ENCODE data around the gene FLNA.
A peak's percentile ranks its signal among the peaks of the same experiment; 100 is the strongest.

FLNA gene, protein sequence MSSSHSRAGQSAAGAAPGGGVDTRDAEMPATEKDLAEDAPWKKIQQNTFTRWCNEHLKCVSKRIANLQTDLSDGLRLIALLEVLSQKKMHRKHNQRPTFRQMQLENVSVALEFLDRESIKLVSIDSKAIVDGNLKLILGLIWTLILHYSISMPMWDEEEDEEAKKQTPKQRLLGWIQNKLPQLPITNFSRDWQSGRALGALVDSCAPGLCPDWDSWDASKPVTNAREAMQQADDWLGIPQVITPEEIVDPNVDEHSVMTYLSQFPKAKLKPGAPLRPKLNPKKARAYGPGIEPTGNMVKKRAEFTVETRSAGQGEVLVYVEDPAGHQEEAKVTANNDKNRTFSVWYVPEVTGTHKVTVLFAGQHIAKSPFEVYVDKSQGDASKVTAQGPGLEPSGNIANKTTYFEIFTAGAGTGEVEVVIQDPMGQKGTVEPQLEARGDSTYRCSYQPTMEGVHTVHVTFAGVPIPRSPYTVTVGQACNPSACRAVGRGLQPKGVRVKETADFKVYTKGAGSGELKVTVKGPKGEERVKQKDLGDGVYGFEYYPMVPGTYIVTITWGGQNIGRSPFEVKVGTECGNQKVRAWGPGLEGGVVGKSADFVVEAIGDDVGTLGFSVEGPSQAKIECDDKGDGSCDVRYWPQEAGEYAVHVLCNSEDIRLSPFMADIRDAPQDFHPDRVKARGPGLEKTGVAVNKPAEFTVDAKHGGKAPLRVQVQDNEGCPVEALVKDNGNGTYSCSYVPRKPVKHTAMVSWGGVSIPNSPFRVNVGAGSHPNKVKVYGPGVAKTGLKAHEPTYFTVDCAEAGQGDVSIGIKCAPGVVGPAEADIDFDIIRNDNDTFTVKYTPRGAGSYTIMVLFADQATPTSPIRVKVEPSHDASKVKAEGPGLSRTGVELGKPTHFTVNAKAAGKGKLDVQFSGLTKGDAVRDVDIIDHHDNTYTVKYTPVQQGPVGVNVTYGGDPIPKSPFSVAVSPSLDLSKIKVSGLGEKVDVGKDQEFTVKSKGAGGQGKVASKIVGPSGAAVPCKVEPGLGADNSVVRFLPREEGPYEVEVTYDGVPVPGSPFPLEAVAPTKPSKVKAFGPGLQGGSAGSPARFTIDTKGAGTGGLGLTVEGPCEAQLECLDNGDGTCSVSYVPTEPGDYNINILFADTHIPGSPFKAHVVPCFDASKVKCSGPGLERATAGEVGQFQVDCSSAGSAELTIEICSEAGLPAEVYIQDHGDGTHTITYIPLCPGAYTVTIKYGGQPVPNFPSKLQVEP (N-terminal part only)

DNA sequence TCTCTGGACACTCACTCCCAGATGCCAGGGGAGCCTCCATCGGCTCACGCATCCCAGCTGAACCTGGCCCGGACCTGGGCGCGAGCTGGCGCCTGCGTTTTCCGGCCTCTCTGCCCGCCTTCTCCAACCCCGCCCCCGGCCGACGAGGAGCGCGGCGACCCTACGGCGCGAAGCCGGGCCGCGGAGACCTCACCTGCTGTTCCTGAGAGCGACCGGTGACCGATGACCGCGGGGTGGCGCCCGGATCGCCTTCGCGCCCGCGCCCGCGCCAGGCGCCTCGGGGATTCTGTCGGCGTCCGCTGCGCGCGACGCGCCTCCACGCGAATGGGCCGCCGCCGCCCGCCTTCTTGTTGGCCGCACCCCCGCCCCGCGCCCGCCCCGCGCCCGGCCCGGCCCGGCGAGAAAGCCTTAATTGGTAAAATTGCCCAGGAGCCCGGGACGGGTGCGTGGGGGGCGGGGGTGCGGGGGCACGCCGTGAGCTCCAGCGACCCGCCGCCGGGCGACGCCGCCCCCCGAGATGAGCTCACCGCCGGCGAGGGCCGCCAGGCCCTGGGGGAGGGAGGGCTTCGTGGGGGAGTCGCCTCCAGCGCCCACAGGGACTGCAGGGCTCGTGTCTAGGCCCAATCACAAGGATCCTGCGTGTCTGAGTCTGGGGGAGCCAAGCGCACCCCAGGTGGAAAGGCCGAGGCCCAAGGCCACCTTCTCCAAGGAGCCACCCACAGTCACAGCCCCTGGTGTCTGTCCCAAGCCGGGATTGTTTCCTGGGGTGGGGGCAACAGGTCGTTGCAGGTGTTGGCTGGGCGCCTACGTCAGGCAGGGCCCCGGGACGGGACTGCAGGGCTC, at the start of gene FLNA:
Gene FLNA, minus strand, starts transcription at position 322 of the 843 bp plus-strand sequence. CDS start 3,389 bp downstream, outside the sequence.
- DNase-seq (ENCODE audit: low spot score) (no peak), ATAC-seq (ENCODE audit: low read depth) (no peak)
- H3K4me3 ChIP-seq (ENCODE audit: severe bottlenecking): peak within 1 kb of the TSS; percentile 45
- no peak for TF ChIP-seq CTCF (IDR thresholded peaks at IDR 0.05; ENCODE audit: poor library complexity, severe bottlenecking)
- H3K27ac ChIP-seq (ENCODE audit: poor library complexity, severe bottlenecking): peak within 1 kb of the TSS; percentile 97
- peaks cover 6% of the 10 kb centered on the region for H3K4me1 ChIP-seq (ENCODE audit: insufficient read depth, poor library complexity, severe bottlenecking)
- H3K36me3 ChIP-seq (ENCODE audit: low read depth): peaks cover 9% of the 10 kb centered on the region
- H3K27me3 ChIP-seq (ENCODE audit: insufficient read depth, poor library complexity, severe bottlenecking): no peaks in the 10 kb centered on the region
- no peaks in the 10 kb centered on the region for H3K9me3 ChIP-seq (ENCODE audit: severe bottlenecking)

DNA sequence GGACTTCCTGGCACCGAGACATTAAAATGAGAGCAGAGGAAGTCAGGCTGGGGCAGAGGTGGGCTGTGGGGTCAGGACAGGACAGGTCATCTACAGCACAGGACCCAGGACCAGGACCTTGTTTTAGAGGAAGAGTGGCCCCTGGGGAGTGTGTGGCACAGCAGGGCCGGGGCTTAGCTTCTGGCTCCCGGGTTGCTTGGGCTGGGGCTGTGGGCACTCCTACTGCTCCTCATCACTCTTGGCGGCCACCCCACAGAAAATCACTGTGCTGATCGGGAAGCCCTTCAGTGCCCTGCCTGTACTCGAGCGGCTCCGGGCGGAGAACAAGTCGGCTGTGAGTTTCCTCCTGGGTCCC, 45.9 kb upstream of the FLNA start:
- Histone ChIP-seq H3K27ac (ENCODE audit: poor library complexity, severe bottlenecking) (no peak overlapping the region), H3K36me3 (ENCODE audit: low read depth) (no peaks in the 10 kb centered on the region), H3K4me1 (ENCODE audit: insufficient read depth, poor library complexity, severe bottlenecking) (no peaks in the 10 kb centered on the region), H3K9me3 (ENCODE audit: severe bottlenecking) (no peaks in the 10 kb centered on the region), H3K27me3 (ENCODE audit: insufficient read depth, poor library complexity, severe bottlenecking) (no peaks in the 10 kb centered on the region), H3K4me3 (ENCODE audit: severe bottlenecking) (no peak overlapping the region)
- no peak for DNase-seq (ENCODE audit: low spot score)
- no peak for ATAC-seq (ENCODE audit: low read depth)
- no peak for TF ChIP-seq CTCF (IDR thresholded peaks at IDR 0.05; ENCODE audit: poor library complexity, severe bottlenecking)

DNA sequence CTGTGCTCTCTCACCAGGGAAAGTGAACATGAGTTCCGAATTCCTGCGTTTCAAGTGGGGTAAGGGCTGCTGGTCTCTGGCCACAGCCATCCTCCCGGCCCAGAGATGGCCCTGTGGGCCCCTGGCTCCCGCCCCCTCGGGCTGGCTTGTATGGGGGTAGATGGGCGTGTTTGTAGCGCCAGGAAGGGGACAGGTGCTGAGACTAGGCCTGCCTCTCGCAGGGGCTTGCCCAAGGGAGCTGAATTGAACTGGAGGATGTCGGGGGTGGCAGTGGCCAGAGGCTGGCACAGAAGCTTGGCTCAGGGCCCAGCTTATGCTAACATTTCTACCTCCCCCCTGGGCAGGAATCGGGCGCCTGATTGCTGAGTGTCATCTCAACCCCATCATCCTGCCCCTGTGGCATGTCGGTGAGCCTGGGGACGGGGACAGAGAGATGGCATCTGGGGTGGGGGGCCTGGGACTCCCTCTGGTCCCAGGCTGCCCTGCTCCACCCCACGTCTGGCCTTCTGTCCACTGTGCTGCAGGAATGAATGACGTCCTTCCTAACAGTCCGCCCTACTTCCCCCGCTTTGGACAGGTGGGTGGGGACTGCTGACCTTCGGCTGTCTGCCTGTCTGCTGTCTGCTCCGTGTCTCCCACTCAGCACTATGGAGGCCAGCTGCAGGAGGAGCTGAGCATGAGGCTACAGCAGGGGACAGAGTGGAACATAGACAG, 45.4 kb upstream of the FLNA start:
- ATAC-seq (ENCODE audit: low read depth) (no peak; the same call in 2 of the 3 replicates), DNase-seq (ENCODE audit: low spot score) (no peak)
- Histone ChIP-seq H3K4me1 (ENCODE audit: insufficient read depth, poor library complexity, severe bottlenecking) (no peaks in the 10 kb centered on the region), H3K9me3 (ENCODE audit: severe bottlenecking) (no peaks in the 10 kb centered on the region), H3K36me3 (ENCODE audit: low read depth) (no peaks in the 10 kb centered on the region), H3K27ac (ENCODE audit: poor library complexity, severe bottlenecking) (no peak overlapping the region), H3K27me3 (ENCODE audit: insufficient read depth, poor library complexity, severe bottlenecking) (no peaks in the 10 kb centered on the region), H3K4me3 (ENCODE audit: severe bottlenecking) (no peak overlapping the region)
- no peak for TF ChIP-seq CTCF (IDR thresholded peaks at IDR 0.05; ENCODE audit: poor library complexity, severe bottlenecking)

- Histone ChIP-seq H3K4me1 (ENCODE audit: insufficient read depth, poor library complexity, severe bottlenecking) (no peaks in the 10 kb centered on the region), H3K4me3 (ENCODE audit: severe bottlenecking) (no peak overlapping the region), H3K36me3 (ENCODE audit: low read depth) (0 out of 2 replicates have a peak, but pooled peaks cover under 1% of the 10 kb centered on the region), H3K27me3 (ENCODE audit: insufficient read depth, poor library complexity, severe bottlenecking) (no peaks in the 10 kb centered on the region), H3K27ac (ENCODE audit: poor library complexity, severe bottlenecking) (no peak overlapping the region), H3K9me3 (ENCODE audit: severe bottlenecking) (no peaks in the 10 kb centered on the region)
- no peak for TF ChIP-seq CTCF (IDR thresholded peaks at IDR 0.05; ENCODE audit: poor library complexity, severe bottlenecking)
- DNase-seq (ENCODE audit: low spot score) (no peak), ATAC-seq (ENCODE audit: low read depth) (no peak)
Observed at GRCh38 chrX:154419189-154419588, 44.8 kb upstream of the FLNA start.
